Stimulated activated CD4-positive, alpha-beta T cell treated with anti-CD3 and anti-CD28 coated beads, Interleukin-1b, Interleukin-23, amount 100 ng/mL, for 24 hours (primary cell): ENCODE measurements around the gene PPIP5K2.
"Not testable (repeated sequence)": the region's sequence is repeated elsewhere in the genome, so short reads cannot be mapped to it uniquely, and the experiment has no call there.

Experiments used
- DNase-seq, 4 experiments: peaks; one replicate each; pipeline ENCODE4 v3.0.0-alpha.2; 2020; ENCODE audit warnings: low read depth in 4 of 4, low spot score in 1 of 4

PPIP5K2 gene

GRCh38 chr5:103120607-103121200 is 603 bp downstream of the PPIP5K2 start:
- no peak for DNase-seq

- no peak for DNase-seq
These were observed 2.1 kb downstream of the PPIP5K2 start for GRCh38 chr5:103122242-103122641.

GRCh38 chr5:103126557-103126956 is 6.5 kb downstream of the PPIP5K2 start:
- no peak for DNase-seq

GRCh38 chr5:103127292-103127817 is 7.3 kb downstream of the PPIP5K2 start:
- no peak for DNase-seq

DNA sequence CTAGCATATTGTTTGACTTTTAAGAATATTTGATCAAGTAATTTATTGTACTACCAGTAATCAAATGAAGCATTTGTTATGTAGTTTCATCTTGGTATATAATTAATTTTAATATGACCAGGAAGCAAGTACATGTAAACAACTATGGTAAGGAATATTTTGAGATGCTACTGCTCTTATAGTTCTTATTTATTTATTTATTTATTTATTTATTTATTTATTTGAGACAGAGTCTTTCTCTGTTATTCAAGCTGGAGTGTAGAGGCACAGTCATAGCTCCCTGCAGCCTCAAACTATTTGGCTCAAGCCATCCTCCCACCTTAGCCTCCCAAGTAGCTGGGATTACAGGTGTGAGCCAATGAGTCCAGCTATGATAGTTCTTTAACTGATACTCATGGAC is 8.1 kb downstream of the PPIP5K2 start:
- DNase-seq, result no peak

- no peak for DNase-seq
These were observed 12.6 kb downstream of the PPIP5K2 start for GRCh38 chr5:103132684-103133083.

DNA sequence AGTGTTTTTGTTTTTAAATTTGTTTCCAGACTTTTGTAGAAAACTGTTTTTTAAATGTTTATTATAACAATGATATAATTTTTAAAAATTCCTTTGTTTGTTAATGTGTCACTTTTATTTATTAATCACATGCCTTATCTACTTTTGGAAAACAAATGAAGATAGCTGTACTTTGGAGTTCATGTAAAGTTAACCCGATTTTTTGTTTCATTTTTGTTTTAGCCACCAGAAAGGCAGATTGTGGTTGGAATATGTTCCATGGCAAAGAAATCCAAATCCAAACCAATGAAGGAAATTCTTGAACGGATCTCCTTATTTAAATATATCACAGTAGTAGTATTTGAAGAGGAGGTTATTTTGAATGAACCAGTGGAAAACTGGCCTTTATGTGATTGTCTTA is 13.1 kb downstream of the PPIP5K2 start:
- DNase-seq, result no peak

GRCh38 chr5:103135461-103135860 is 15.4 kb downstream of the PPIP5K2 start:
- DNase-seq, result no peak

DNA sequence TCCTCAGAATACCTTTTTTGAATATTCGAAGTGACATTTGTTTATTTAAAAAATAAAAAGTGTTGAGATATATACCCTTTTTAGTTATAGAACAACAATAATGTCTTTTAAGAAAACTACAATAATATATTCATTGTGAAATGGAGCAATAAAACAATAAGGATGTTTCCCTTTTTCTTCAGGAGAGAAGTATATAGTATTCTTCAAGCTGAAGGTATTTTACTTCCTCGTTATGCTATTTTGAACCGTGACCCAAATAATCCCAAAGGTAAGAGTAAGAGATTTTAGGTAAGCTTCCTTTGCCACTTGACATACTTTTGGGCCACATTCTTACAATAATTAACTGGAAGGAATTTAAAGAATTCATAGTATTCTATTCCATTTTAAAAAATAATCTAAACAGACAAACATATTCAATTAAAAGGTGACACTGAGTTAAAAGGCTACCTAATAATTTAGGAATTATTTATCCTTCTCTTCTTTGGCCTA is 18.1 kb downstream of the PPIP5K2 start:
- no peak for DNase-seq

DNA sequence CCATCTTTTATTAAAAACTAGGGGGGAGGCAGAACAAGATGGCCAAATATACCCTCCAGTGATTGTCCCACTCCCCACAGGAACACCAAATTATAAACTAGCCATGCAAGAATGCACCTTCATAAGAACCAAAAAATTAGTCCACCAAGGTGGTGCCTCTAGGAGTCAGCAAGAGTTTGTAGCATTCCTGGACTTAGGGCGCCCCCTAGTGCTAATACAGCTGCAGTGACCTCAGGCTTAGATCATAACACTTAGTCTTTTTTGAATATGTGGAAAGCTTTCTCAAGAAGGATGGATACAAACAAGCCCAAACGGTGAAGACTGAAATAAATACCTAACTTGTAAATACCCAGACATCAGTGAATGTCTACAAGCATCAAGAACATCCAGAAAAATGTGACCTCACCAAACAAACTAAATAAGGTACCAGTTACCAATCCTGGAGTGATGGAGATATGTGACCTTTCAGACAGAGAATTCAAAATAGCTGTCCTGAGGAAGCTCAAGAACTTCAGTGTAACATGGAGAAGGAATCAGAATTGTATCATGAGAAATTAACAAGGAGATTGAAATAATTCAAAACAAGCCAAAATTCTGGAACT is 19.3 kb downstream of the PPIP5K2 start:
- peak; percentile 58 to 73 (median 66) for DNase-seq

- DNase-seq, result not testable (repeated sequence)
These were observed 22.0 kb downstream of the PPIP5K2 start for GRCh38 chr5:103142132-103142531.

- DNase-seq, result no peak
These were observed 25.1 kb downstream of the PPIP5K2 start for GRCh38 chr5:103145196-103145595.

DNA sequence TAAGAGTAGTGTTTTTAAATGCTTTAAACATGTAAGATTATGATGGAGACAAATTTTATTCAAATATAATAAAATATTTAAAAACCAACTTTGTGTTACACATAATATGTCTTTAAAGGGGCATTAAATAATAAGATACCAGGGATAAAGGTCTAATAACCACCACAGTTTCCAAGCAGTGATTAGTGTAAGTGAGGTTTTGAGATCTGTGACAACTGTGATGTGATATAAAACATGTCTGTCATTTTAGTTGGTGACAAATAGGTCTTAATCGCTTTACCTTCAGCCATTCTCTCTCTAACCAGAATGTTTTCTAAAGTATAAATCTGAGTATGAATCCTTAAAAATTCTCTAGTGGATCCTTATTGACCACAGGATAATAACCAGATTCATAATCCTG is 28.1 kb downstream of the PPIP5K2 start:
- no peak for DNase-seq

DNA sequence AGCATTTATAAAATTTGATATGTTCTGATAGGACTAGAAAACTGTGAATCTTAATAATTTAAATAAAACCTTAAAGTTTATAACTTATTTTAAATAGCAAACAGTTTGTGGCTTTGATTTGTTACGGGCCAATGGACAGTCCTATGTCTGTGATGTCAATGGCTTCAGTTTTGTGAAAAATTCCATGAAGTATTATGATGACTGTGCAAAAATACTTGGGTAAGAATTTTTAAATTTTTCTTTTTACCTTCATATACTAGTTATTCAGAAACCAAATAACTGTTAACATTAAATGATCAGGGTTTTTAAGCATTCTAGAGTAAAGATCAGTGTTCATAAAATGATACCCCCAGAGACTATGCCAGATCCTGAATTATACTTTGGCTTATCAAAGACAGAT is 31.1 kb downstream of the PPIP5K2 start:
- DNase-seq, result no peak

GRCh38 chr5:103166706-103167105 is 46.6 kb downstream of the PPIP5K2 start:
- DNase-seq, result no peak

- DNase-seq, result no peak
These were observed 54.0 kb downstream of the PPIP5K2 start for GRCh38 chr5:103174147-103174546.

GRCh38 chr5:103177543-103177942 is 57.4 kb downstream of the PPIP5K2 start:
- DNase-seq, result no peak

DNA sequence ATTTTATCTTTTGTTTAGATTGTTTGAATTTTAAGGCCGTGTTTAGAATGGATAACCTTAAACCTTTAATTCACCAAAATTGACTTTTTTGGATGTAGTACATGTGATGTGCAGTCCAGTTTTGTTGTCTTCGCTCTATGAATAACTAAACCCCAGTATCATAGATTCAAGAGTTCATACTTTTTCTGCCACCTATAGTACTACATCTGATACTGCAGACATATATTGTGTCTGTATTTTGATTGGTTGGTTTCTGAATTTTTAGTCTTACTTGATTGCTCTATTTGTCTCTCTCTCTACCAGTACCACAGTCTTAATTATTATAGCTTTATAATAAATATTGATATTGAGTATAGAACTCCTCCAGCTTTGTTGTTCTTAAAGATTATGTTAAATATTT is 58.1 kb downstream of the PPIP5K2 start:
- DNase-seq, result no peak

GRCh38 chr5:103186152-103186551 is 66.1 kb downstream of the PPIP5K2 start:
- no peak for DNase-seq

DNA sequence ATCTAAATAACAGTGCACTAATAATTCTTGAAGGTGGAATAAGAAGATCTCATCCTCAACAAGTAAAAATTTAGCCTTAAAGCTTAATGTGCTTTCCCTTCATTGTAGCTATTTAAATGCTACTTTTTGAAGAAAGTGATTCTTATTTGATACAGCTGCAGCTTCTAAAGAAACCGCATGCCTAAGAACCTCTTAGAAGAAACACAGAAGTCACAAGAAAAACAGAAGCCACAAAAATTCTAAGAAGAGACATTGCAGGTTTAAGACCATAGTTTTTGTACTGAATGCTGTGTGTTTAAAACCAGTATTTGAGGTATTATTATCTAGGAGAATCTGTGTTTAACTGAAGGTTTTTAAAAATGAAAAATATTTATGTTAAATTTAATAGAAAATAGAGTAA is 68.3 kb downstream of the PPIP5K2 start:
- DNase-seq, result no peak

- no peak for DNase-seq
These were observed 83.1 kb downstream of the PPIP5K2 start for GRCh38 chr5:103203226-103203625.

DNA sequence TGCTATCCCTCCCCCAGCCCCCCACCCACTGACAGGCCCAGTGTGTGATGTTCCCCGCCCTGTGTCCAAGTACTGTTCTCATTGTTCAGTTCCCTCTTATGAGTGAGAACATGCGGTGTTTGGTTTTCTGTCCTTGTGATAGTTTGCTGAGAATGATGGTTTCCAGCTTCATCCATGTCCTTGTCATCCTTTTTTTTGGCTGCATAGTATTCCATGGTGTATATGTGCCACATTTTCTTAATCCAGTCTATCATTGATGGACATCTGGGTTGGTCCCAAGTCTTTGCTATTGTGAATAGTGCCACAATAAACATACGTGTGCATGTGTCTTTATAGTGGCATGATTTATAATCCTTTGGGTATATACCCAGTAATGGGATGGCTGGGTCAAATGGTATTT is 84.9 kb downstream of the PPIP5K2 start:
- DNase-seq, result not testable (repeated sequence)
